Activated T-cell treated with anti-CD3 and anti-CD28 coated beads for 1 hour (primary cell): Measurements from ENCODE around the gene GOLGA6B.
"Not testable (repeated sequence)": the region's sequence is repeated elsewhere in the genome, so short reads cannot be mapped to it uniquely, and the experiment has no call there.

Source experiments
- DNase-seq: peaks from one replicate; pipeline ENCODE4 v3.0.0-alpha.2; 2020; ENCODE audit warnings: low read depth

Gene GOLGA6B

GRCh38 chr15:72665706-72666105, 11.2 kb downstream of the GOLGA6B start:
- DNase-seq: not testable (repeated sequence)

DNA sequence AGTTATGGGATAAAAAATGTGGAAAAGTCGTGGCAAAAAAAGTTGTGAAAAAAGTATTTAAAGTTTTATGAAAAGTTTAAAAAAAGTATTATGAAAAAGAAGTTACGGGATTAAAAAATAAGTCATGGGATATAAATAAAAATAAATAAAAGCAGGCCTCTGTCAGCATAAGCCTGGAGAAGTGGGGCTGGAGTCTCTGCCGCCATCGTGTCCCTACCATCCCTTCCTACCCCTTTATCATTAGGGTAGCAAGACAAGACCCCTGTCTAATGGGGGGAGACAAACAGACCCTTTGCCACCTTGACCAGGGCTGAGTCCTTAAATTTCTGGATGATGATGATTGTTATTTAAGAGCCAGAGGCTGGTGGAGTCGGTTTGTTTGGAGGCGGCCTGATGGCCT, 15.3 kb downstream of the GOLGA6B start:
- not testable (repeated sequence) for DNase-seq

DNA sequence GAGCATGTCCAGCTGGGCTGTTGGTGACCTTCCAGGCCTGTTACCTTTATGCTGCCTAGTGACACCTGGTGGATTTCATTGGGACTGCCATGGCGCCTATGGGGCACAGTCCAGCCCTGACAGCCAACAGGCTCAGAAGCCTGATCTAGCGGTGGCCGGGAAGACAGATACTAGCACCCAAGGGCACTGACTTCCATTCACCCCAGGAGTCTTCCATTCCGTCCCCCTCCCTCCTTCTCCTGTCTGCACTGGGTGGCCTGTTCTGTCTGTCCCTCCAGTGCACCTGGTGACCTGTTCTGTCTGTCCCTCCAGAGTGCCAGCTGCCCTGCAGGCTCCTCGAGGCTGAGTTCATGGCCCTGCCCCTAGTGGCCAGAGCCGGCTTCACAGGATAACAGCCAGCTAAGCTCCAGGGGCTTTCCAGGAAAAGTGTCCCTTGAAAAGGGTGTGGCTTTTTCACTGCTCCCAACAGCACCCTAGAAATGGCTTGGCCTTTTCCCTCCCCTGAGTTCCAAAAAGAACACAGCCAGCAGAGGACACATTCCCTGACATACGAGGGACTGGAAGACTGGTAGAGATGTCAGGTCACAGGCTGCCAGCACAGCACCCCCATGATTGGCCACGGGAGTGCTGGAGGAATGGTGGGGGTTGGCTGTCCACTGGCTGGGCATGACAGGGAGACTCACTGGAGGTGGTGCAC, 16.3 kb downstream of the GOLGA6B start:
- DNase-seq: peak; percentile 57

DNA sequence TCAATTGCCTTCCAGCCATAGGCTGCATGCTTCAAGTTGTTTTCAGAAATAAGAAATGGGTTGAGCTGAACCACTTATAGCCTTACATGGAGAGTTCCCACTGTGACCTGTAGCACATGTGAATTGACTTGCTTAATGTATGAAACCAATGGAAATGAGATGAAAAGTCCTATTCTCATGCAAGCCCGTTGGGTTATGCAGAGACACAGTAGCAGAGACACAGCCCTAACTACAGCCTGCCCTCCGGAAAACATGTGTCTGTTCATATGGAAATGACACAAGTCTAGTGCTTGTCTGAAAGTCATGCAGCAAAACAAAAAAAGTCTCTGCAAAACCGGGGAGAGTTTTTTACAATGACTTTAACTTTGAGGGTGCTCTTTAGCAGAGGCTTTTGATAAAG, 17.0 kb downstream of the GOLGA6B start:
- no peak for DNase-seq

DNA sequence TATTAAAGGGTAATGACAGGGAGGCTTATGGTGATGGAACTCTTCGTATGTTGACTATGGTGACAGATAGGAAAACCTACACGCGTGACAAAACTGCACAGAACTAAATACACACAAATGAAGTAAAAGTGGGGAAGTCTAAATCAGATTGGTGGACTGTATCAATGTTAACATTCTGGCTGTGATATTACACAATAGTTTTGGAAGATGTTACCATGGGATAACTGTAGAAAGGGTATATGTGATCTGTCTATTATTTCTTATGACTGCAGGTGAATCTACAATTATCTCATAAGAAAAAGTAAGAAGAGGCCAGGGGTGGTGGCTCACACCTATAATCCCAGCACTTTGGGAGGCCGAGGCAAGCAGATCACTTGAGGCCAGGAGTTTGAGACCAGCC, 22.3 kb downstream of the GOLGA6B start:
- DNase-seq: no peak

- no peak for DNase-seq
Observed at GRCh38 chr15:72680931-72681330, 26.4 kb downstream of the GOLGA6B start.

DNA sequence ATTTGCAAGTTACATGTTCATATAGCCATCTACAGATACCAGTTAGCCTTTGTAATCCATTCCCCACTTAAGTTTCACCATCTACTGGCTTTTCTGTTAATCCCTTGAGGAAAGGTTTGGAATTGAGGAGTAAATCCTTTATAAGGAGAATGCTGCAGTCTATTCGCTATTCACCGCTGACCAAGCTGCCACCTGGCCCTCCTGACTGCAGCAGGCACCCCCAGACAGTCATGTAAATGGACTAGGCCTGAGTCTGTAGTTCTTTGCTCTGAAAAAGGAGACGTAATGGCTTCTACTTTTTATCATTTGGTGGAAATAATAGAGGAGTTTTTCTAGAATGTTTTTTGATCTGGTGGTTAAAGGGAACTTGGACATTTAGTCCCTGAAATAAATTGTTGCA, 28.3 kb downstream of the GOLGA6B start:
- DNase-seq: no peak

DNA sequence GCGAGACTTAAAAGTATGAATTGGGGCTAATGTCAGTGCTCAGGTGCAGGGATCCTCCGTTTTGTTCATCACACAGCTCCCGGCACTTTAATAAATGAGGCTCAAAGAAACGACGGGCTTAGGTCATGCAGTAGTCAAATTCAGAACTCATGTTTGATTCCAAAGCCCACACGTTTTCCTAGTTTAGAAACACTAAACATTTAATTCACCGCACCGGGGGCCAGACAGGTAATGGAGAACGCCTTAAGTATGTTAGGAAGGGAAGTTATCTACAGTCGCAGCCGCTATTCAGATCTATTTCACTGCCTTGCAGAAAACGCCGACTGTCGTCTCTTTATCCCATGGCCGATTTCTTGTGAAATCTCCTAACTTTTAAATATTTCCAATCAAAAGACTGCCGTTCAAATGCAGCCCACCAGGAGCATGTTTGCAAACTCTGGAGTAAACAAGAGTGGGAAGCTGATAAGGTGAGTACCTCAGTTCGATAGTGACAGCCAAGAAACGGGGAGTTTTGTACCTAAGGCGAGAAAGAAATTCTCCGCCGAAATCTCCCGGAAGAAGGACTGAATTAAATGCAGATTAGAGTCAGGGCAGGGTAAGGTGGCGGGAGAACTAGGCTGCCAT, 30.9 kb downstream of the GOLGA6B start:
- DNase-seq: no peak

- peak; percentile 73 for DNase-seq
Observed at GRCh38 chr15:72685925-72686794, 31.7 kb downstream of the GOLGA6B start, which contains the start of the genes BBS4 and HIGD2B. BBS4 (plus strand) TSS chr15:72686207; CDS start chr15:72686228, 21 bp downstream. HIGD2B (minus strand) TSS chr15:72686182; CDS start chr15:72676374, 9,808 bp downstream.

- no peak for DNase-seq
Observed at GRCh38 chr15:72688697-72689096, 34.2 kb downstream of the GOLGA6B start.

DNA sequence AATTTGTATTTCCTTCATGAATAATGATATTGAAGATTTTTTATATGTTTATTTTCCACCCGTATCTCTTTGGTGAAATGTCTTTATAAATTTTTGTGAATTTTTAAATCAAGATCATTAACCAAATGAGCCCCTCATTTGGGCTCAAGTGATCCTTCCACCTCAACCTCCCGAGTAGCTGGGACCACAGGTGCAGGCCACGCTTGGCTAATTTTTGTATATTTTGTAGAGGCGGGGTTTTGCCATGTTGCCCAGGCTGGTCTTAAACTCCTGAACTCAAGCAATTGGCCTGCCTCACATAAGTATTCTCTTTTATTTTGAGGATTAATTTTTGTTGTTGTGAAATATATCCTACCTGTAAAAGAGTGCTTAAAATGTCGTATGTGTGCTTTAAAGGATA, 36.4 kb downstream of the GOLGA6B start:
- no peak for DNase-seq

GRCh38 chr15:72698938-72699337, 44.4 kb downstream of the GOLGA6B start:
- DNase-seq: no peak

- no peak for DNase-seq
Observed at GRCh38 chr15:72700076-72700475, 45.6 kb downstream of the GOLGA6B start.

DNA sequence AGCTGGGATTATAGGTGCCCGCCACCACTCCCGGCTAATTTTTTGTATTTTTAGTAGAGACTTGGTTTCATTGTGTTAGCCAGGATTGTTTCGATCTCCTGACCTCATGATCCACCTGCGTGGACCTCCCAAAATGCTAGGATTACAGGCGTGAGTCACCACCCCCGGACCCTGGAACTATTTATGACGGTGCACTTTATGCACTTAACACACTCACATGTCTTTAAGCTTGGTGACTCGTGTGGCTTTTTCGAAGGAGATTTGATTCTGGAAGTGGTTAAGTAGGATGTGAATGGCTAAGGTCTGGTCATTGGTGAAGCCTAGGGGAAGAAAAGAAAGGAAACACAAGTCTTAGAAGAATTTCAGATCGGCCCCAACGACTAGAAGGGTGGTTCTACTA, 51.8 kb downstream of the GOLGA6B start:
- no peak for DNase-seq

DNA sequence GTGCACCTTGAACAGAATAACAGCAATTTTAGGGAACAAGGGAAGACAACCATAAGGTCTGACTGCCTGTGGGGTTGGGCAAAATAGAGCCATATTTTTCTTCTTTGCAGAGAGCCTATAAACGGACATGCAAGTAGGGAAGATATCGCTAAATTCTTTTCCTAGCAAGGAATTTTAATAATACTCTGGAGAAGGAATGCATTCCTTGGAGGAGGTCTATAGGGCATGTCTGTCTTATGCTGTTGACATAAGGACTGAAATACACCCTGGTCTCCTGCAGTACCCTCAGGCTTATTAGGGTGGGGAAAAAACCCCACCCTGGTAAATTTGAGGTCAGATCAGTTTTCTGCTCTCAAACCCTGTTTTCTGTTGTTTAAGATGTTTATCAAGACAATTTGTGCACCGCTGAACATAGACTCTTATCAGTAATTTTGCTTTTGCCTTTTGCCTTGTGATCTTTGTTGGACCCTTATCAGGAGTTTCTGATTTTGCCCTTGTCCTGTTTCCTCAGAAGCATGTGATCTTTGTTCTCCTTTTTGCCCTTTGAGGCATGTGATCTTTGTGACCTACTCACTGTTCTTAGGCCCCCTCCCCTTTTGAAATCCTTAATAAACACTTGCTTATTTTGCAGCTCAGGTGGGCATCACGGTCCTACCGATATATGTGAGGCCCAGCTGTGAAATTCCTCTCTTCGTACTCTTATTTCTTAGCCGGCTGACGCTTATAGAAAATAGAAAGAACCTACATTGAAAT, 54.2 kb downstream of the GOLGA6B start:
- not testable (repeated sequence) for DNase-seq
